ENCODE results near the gene SUSD3.

Gene SUSD3

DNA sequence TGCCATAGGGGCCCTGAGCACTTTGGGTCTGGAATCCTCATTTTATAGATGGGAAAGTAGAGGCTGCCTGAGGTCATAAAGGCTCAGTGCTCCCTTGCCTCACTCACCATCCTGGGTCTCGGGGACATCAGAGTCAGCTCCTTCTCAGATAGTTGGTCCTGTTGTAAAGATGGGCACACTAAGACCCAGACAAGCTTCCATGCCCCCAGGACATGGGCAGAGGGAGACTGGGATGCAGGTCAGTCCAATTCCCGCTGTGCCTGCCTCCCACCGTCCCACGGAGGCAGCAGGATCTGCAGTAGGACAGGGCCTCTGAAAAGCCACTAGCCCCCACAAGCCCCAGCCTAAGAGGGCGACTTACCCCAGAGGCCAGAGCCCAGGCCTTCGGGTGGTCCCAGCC is 19.0 kb upstream of the SUSD3 start:
- no peak for ATAC-seq (ENCODE audit: insufficient read depth, low read depth)
- Histone ChIP-seq H3K27ac (ENCODE audit: low read length) (no peak overlapping the region), H3K9ac (ENCODE audit: low read depth, low read length) (no peak overlapping the region)

DNA sequence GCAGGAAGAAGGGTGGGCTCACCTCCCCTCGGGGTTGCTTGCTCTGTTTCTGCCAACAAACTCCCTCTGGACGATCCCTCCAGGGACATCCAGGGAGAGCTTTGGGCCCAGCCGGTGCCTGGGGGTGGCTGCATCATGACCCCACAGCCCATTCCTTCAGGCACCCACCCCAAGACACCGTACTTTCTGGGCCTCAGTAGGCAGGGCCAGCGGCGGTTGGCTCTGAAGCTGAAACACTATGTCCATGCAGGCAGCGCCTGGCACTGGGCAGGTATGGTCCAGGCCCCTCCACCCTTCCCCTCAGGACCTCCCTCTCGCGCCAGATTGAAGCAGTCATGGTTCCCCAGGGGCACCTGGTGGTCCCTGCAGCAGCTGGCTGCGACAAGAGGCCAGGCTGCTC is 18.5 kb upstream of the SUSD3 start:
- DNase-seq: no peak
- no peak for ATAC-seq (ENCODE audit: insufficient read depth, low read depth)
- Histone ChIP-seq H3K27ac (ENCODE audit: low read length) (no peak overlapping the region), H3K79me2 (ENCODE audit: insufficient read depth, low read length) (no peaks in the 10 kb centered on the region), H3K4me1 (ENCODE audit: insufficient read depth, low read length) (no peaks in the 10 kb centered on the region), H2AFZ (ENCODE audit: low read depth, low read length) (no peak overlapping the region), H4K20me1 (ENCODE audit: insufficient read depth, low read length) (no peaks in the 10 kb centered on the region), H3K9me3 (ENCODE audit: insufficient read depth, low read length, severe bottlenecking) (no peaks in the 10 kb centered on the region), H3K9ac (ENCODE audit: low read depth, low read length) (no peak overlapping the region), H3K4me3 (ENCODE audit: low read depth in 1 of 2, low read length in 2 of 2) (no peak overlapping the region), H3K36me3 (ENCODE audit: insufficient read depth, low read length) (peaks cover 9% of the 10 kb centered on the region), H3K27me3 (ENCODE audit: insufficient read depth, low read length, poor library complexity) (no peaks in the 10 kb centered on the region), H3K4me2 (ENCODE audit: insufficient read depth, low read length) (no peak overlapping the region)
- no peak for TF ChIP-seq EZH2 (IDR thresholded peaks at IDR 0.05; ENCODE audit: borderline replicate concordance, low read depth, low read length, severe bottlenecking)
- TF ChIP-seq, protein P1, sequence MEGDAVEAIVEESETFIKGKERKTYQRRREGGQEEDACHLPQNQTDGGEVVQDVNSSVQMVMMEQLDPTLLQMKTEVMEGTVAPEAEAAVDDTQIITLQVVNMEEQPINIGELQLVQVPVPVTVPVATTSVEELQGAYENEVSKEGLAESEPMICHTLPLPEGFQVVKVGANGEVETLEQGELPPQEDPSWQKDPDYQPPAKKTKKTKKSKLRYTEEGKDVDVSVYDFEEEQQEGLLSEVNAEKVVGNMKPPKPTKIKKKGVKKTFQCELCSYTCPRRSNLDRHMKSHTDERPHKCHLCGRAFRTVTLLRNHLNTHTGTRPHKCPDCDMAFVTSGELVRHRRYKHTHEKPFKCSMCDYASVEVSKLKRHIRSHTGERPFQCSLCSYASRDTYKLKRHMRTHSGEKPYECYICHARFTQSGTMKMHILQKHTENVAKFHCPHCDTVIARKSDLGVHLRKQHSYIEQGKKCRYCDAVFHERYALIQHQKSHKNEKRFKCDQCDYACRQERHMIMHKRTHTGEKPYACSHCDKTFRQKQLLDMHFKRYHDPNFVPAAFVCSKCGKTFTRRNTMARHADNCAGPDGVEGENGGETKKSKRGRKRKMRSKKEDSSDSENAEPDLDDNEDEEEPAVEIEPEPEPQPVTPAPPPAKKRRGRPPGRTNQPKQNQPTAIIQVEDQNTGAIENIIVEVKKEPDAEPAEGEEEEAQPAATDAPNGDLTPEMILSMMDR (IDR thresholded peaks at IDR 0.05; ENCODE audit: borderline replicate concordance, extremely low read depth, low read length, poor library complexity, severe bottlenecking): no peak

More for the DNA sequence above, 19.0 kb upstream of the SUSD3 start:
- DNase-seq: no peak
- H3K27me3 ChIP-seq (ENCODE audit: insufficient read depth, low read length, poor library complexity): no peaks in the 10 kb centered on the region
- no peaks in the 10 kb centered on the region for H3K4me1 ChIP-seq (ENCODE audit: insufficient read depth, low read length)
- TF ChIP-seq, protein P1 (IDR thresholded peaks at IDR 0.05; ENCODE audit: borderline replicate concordance, extremely low read depth, low read length, poor library complexity, severe bottlenecking): no peak
- no peaks in the 10 kb centered on the region for H3K9me3 ChIP-seq (ENCODE audit: insufficient read depth, low read length, severe bottlenecking)
- H3K4me2 ChIP-seq (ENCODE audit: insufficient read depth, low read length): no peak overlapping the region
- H4K20me1 ChIP-seq (ENCODE audit: insufficient read depth, low read length): no peaks in the 10 kb centered on the region
- no peak overlapping the region for H2AFZ ChIP-seq (ENCODE audit: low read depth, low read length)
- no peaks in the 10 kb centered on the region for H3K79me2 ChIP-seq (ENCODE audit: insufficient read depth, low read length)
- H3K4me3 ChIP-seq (ENCODE audit: low read depth in 1 of 2, low read length in 2 of 2): no peak overlapping the region
- peaks cover 14% of the 10 kb centered on the region for H3K36me3 ChIP-seq (ENCODE audit: insufficient read depth, low read length)

DNA sequence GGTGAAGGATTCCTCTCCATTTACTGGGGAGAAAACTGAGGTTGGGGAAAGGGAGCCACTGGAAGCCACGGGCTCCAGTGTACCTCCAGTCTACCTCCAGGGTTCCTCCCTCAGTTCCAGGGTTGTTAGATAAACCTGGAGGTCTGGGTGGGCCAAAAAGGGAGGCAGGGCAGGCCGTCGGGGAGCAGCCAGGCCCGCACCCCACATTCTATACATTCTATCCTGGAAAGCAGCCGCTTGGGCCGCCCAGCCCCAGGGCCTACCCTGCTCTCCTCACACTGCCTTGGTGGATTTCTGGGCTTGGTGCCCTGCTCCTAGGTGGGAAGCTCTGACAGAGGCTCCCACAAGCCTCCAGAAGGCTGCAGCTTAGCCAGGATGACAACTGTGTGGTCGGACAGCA is 18.1 kb upstream of the SUSD3 start:
- no peak for ATAC-seq (ENCODE audit: insufficient read depth, low read depth)
- no peak overlapping the region for H3K27ac ChIP-seq (ENCODE audit: low read length)
- no peak overlapping the region for H3K9ac ChIP-seq (ENCODE audit: low read depth, low read length)
- no peak overlapping the region for H3K4me2 ChIP-seq (ENCODE audit: insufficient read depth, low read length)
- no peak for DNase-seq
- H3K36me3 ChIP-seq (ENCODE audit: insufficient read depth, low read length): peaks cover 5% of the 10 kb centered on the region
- no peaks in the 10 kb centered on the region for H3K9me3 ChIP-seq (ENCODE audit: insufficient read depth, low read length, severe bottlenecking)
- H3K27me3 ChIP-seq (ENCODE audit: insufficient read depth, low read length, poor library complexity): no peaks in the 10 kb centered on the region
- H2AFZ ChIP-seq (ENCODE audit: low read depth, low read length): no peak overlapping the region
- no peaks in the 10 kb centered on the region for H4K20me1 ChIP-seq (ENCODE audit: insufficient read depth, low read length)
- no peaks in the 10 kb centered on the region for H3K4me1 ChIP-seq (ENCODE audit: insufficient read depth, low read length)
- H3K4me3 ChIP-seq (ENCODE audit: low read depth in 1 of 2, low read length in 2 of 2): no peak overlapping the region
- H3K79me2 ChIP-seq (ENCODE audit: insufficient read depth, low read length): no peaks in the 10 kb centered on the region
- no peak for TF ChIP-seq EZH2 (IDR thresholded peaks at IDR 0.05; ENCODE audit: borderline replicate concordance, low read depth, low read length, severe bottlenecking)
- TF ChIP-seq, protein P1 (IDR thresholded peaks at IDR 0.05; ENCODE audit: borderline replicate concordance, extremely low read depth, low read length, poor library complexity, severe bottlenecking): no peak
